T47D (cell line): ENCODE data around the gene FUT6.
A peak's percentile ranks its signal among the peaks of the same experiment; 100 is the strongest.

Experiments
- DNase-seq, 2 experiments: peaks; one replicate each; pipeline versions ENCODE4 v3.0.0 to v3.0.0-alpha.2; 2011 to 2012; ENCODE audit warnings: low read depth in 1 of 2, low spot score in 1 of 2
- JUND ChIP-seq: IDR thresholded peaks from 2 replicates; pipeline ENCODE4 v1.6.1; 2012; ENCODE audit warnings: low read depth
- in situ Hi-C: cut with HindIII; loops from 2 replicates; pipeline ENCODE4 v1.10.0; 2016; ENCODE audit warnings: low sequenced_read_pairs, low pct_unique_long_range_greater_than_20kb

FUT6 gene

DNA sequence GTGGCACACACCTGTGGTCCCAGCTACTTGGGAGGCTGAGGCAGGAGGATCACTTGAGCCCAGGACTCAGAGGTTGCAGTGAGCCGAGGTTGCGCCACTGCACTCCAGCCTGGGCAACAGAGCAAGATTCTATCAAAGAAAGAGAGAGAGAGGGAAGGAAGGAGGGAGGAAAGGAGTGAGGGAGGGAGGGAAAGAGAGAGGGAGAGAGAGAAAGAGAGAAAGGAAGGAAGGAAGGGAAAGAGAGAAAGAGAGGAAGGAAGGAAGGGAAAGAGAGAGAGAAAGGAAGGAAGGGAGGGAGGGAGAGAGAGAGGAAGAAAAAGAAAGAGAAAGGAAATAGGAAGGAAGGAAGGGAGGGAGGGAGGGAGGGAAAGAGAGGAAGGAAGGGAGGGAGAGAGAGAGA lies 22.3 kb downstream of the FUT6 start:
- in situ Hi-C loops, result no loop called here
- TF ChIP-seq JUND, result no peak
- DNase-seq, result no peak

DNA sequence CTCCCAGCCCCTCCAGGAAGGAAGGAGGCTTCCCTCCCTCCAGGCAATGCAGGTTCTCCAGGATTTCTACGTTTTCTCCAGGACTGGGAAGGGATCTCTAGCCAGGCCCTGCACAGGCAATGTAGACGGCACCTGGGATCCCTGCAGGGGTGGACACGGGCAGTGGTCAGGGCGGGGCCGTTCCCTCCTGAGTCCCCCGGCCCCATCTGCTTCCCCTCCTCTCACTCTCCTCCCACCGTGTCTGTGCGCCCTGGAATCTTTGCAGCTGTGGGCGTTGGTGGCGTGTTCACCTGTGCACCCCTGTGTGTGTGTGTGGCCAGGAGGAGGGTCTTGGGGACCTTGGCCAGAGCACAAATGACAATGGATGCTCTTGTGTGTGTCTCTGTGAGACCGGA lies 24.7 kb downstream of the FUT6 start:
- no peak for TF ChIP-seq JUND
- DNase-seq, result no peak
- in situ Hi-C loops, result no loop called here

DNA sequence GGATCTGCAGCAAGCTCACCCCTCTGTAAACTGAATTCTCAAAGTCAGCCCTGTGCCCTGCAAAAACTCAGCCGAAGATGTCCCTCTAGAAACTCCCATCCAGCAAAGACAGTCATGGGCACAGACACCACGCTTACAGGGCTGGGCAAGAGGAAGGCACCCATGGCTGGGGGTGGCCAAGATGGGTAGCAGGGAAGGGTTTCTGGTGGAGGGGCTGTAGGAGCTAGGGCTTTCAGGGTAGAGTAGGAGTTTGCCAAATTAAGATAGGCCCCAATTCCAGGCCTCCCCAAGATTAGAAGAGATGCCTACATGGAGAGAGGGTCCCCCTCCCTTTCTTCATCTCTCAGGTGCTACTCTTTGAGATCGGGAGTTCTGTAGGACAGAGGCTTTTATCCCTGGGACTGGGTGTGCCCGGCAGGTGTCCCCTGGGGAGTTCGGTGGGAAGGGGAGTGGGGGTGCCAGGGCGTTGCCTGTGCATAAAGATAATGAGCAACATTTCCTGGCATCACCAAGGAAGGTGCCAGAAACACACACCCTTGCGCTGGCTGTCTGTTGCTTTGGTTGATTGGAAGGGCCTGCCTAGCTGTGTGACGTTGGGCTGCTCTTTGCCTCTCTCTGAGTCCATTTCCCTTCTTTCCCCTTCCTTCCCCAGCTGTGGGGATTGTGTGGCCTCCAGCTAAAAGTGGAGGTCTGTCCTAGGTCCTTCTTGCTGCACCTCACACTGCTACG lies 25.2 kb downstream of the FUT6 start:
- DNase-seq, result no peak
- no peak for TF ChIP-seq JUND
- in situ Hi-C loops, result no loop called here

DNA sequence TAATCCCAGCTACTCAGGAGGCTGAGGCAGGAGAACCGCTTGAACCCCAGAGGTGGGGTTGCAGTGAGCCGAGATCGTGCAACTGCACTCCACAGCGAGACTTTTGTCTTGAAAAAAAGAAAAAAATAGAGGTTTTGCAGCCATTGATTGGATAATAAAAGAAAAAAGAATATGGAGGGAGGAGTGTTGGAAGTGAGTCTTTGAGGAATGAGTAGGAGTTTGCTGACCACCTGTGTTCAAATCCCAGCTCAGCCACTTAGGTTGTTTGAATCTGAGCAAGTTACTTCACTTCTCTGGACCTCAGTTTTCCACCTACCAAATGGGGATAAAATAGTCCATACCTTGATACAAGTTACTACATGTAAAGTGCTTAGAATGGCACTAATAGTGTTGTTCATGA lies 28.4 kb downstream of the FUT6 start:
- TF ChIP-seq JUND, result no peak
- in situ Hi-C loops, result no loop called here
- no peak for DNase-seq

DNA sequence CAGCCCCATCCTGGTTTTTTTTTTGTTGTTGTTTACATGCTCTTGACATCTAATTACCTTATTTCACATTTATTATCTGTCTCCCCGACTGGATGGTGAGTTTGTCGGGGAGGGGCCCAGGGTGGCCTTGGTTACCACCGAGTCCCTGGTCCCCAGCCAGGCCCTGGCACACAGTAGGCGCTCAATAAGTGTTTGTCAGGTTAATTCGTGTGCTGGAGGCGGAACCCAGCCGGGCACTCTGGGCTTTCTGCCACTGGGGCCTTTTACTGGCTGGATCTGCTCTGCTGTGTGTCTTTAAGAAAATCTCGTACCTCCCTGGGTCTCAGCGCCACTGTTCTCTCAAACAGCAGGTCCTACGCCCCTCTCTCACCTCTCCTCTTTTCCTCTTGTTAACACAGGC lies 30.0 kb downstream of the FUT6 start:
- DNase-seq, result no peak
- no peak for TF ChIP-seq JUND
- in situ Hi-C loops, result no loop called here

DNA sequence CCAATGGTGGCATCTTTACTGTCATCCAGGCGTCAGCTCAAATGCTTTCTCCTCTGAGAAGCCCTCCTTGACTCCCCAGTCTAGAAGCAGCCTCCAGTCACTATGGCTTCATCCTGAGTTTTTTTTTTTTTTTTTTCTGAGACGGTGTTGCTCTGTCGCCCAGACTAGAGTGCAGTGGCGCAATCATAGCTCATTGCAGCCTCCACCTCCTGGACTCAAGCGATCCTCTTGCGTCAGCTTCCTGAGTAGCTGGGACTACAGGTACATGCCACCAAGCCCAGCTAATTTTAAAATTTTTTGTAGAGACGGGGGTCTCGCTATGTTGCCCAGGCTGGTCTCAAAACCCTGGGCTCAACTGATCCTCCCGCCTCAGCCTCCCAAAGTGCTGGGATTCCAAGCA lies 30.4 kb downstream of the FUT6 start:
- in situ Hi-C loops, result no loop called here
- no peak for TF ChIP-seq JUND
- no peak for DNase-seq

DNA sequence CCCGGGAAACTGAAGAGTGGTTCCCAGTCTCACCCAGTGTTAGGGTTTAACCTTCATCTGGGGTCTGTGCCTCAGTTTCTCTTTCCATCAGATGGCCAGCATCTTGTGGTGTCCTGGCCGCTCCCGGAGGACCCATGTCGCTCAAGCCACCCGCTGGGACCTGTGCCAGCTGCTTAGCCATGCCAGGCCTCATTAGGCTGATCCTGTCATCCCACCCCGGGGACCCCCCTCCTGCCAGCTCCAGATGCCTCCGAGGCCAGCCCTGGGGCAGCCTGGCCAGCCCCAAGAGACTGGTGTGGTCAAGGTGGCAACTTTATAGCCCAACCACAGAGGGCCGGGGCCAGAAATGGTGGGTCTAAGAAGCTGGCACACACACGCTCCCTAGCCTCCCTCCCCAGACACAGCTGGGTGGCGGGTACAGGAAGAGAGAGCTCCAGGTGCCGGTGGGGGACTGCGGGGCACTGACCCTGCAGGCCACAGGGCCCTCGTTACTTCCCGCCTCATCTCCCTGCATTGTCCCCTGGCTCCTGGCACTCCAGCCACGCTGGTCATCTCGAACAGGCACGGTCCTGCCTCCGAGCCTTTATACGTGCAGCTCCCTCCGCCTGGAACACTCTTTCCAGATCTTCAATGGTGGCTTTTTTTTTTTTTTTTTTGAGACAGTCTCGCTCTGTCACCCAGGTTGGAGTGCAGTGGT lies 31.2 kb downstream of the FUT6 start:
- in situ Hi-C loops, result no loop called here
- TF ChIP-seq JUND, result no peak
- DNase-seq, result no peak

DNA sequence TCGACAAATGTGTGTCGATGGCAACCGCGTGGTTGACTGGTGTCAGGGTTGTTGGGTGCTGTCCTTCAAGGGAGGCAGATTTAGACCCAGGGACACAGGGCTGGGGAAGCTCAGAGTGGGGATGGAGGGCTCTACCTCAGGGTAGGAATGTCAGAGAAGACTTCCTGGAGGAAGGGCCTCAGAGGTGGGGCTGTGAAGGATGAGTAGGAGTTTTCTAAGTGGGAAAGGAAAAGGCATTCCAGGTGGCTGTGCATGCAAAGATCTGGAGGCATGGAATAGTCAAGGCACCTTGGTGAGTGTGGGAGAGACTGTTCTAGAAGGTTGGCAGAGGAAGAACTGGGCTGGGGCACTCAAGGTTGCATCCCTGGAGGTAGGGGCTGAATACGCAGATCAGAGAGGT lies 32.6 kb downstream of the FUT6 start:
- DNase-seq, result no peak
- no peak for TF ChIP-seq JUND
- in situ Hi-C loops, result no loop called here

DNA sequence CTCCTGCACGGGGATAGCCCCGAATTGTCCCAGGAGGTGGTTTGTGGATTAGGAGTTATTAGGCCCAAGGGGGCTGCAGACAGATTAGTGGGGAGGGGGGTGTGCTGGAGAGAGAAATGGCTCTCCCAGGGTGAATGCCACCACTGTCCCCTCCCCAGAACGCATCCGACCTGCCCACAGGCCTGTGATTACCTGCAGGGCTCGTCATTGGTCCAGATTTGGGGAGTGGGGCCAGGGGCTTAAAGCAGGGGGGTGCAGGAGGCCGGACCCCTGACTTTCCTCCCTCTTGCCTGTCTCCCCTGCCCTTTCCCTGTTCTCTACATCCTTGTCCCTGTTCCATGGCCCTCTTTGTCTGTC lies 33.4 kb downstream of the FUT6 start:
- in situ Hi-C loops, result no loop called here
- no peak for TF ChIP-seq JUND
- DNase-seq, result no peak

DNA sequence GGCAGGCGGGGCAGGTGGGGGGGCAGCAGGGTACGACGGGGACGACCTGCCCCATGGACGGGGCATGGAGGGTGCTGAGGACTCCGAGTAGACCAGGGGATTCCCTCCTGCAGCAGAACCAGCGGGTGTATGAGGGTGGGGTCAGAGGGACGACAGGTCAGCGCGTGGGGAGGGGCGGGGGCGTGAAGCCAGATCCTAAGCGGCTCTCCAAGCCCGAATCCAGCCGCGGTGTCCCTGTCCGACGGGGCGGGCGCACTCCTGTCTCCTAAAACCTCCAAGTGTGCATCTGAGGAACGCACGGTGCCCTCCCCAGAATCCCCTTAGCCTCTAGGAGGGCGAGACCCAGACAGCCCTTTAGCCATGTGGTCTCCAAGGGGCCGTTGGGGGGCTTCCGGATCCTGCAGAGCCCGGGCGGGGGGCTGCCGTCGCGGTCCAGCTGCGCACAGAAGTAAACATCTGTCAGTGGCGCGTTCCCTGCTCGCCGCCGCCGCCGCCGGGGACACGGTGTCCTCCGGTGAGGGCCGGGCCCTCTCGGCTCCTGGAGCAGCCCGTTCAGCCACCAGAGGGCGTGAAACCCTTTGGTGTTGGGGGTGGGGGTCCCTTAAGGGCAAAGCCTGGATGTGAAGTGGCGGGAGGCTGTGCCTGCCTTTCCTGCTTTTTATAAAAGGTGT lies 33.9 kb downstream of the FUT6 start:
- in situ Hi-C loops, result no loop called here

DNA sequence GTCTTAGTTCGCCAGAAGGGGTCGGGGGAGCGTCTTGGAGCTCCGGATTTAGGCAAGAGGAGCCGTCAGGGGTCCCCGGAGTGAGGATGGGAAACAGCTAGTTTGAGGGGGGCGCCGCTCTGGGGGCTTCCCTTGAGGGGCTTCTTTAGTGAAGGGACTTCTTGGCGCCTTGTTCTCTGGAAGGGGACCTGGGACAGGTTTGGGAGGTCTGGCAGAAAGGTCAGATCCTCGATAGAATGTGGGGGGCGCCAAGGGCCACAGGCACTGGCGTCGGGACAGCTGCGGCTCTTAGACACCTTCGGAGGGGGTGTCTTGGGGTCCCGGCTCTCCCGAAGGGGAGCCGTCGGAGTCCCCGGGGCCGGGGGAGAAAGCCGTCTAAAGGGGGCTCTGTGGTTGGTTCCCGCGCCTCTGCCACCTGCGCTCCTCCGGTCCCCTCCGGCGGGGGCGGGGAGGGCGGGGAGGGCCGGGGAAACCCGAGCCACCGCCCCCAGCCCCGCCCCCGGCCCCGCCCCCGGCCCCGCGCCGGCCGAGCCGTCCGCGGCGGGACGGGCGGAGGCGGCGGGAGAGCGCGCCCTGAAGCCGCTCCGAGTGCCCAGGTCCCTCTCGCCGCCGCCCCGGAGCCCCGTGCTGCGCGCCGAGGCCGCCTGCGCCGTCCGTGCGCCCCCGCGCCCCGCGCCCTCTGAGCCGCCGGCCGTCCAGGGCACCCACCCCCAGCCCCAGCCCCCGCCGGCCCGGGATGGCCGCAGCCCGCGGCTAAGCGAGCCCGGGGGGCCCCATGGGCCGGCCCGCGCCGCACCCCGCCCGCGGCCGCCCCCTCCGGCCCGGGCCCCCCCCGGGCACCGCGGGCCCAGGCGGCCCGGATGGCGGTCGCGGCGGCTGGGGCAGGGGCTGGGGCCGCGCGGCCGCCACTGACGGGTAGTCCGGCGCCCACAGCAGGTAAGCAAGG lies 34.7 kb downstream of the FUT6 start, which contains the start of gene NRTN:
TSS of gene NRTN (plus strand) at position 552 of the 946 bp plus-strand sequence. CDS start 19,099 bp downstream, outside the sequence.
- in situ Hi-C loops, result no loop called here
- DNase-seq, result peak; percentile 59 to 62
- TF ChIP-seq JUND, result no peak

More for the DNA sequence above, 33.9 kb downstream of the FUT6 start:
- TF ChIP-seq JUND, result no peak
- DNase-seq, result peak; percentile 69 to 81
